Keratinocyte (primary cell): ENCODE data around the gene PDZD2. TPM values are rescaled to one million over a fixed set of nuclear protein-coding genes. Genes with fewer than 3 reads are reported as not detected.

ENCODE experiments used
- DNase-seq: peaks from one replicate; pipeline ENCODE4 v3.0.0-alpha.2; 2011; ENCODE audit warnings: low read depth, missing footprints, low spot score
- FAIRE-seq: peaks from 2 replicates; lab custom pipeline; 2011; peaks lifted over from hg19 to GRCh38; lab: Jason Lieb, UNC
- H2AFZ ChIP-seq: 2 replicates; pipeline ENCODE4 v1.6.0; 2012; ENCODE audit warnings: low read length, control low read depth, inconsistent platforms; ENCODE audit not compliant: control insufficient read depth
- H3K27ac ChIP-seq: 2 replicates; pipeline ENCODE4 v1.5.1; 2011; ENCODE audit warnings: low read length; ENCODE audit not compliant: control insufficient read depth, insufficient read depth
- H3K27me3 ChIP-seq: 3 replicates; pipeline ENCODE4 v1.6.0; 2011; ENCODE audit warnings: low read length; ENCODE audit not compliant: control insufficient read depth, insufficient read depth; ENCODE audit errors: extremely low read depth
- H3K36me3 ChIP-seq, 2 experiments: 2 replicates in 1 of 2; 3 replicates in 1 of 2; pipeline ENCODE4 v1.5.1; 2011; ENCODE audit warnings: low read length in 2 of 2, mild to moderate bottlenecking in 1 of 2; ENCODE audit not compliant: control insufficient read depth in 2 of 2, insufficient read depth in 2 of 2; ENCODE audit errors: extremely low read depth in 1 of 2
- H3K4me1 ChIP-seq: 3 replicates; pipeline ENCODE4 v1.5.1; 2011; ENCODE audit warnings: low read length; ENCODE audit not compliant: control insufficient read depth, insufficient read depth; ENCODE audit errors: extremely low read depth
- H3K4me2 ChIP-seq: 3 replicates; pipeline ENCODE4 v1.6.0; 2011; ENCODE audit warnings: low read depth, low read length; ENCODE audit not compliant: control insufficient read depth, insufficient read depth; ENCODE audit errors: extremely low read depth
- H3K4me3 ChIP-seq, 3 experiments: fragments of 200-600 bp in 1 of 3; sonication (generic) in 1 of 3; 2 replicates in 2 of 3; 3 replicates in 1 of 3; pipeline ENCODE4 v1.5.1; 2011 to 2016; ENCODE audit warnings: low read length in 3 of 3, mild to moderate bottlenecking in 3 of 3, control low read depth in 2 of 3, inconsistent platforms in 1 of 3, low read depth in 1 of 3, mixed read lengths in 1 of 3, mixed run types in 1 of 3, moderate library complexity in 1 of 3; ENCODE audit not compliant: control insufficient read depth in 2 of 3, insufficient read depth in 2 of 3; ENCODE audit errors: extremely low read depth in 1 of 3
- H3K79me2 ChIP-seq: 2 replicates; pipeline ENCODE4 v1.6.0; 2012; ENCODE audit warnings: low read length; ENCODE audit not compliant: control insufficient read depth, insufficient read depth
- H3K9ac ChIP-seq: 3 replicates; pipeline ENCODE4 v1.6.0; 2011; ENCODE audit warnings: low read length; ENCODE audit not compliant: control insufficient read depth, insufficient read depth; ENCODE audit errors: extremely low read depth
- H3K9me1 ChIP-seq: 3 replicates; pipeline ENCODE4 v1.6.0; 2011; ENCODE audit warnings: low read length; ENCODE audit not compliant: control insufficient read depth, insufficient read depth; ENCODE audit errors: extremely low read depth
- H3K9me3 ChIP-seq: 2 replicates; pipeline ENCODE4 v1.5.1; 2012; ENCODE audit warnings: low read depth, low read length; ENCODE audit not compliant: control insufficient read depth
- H4K20me1 ChIP-seq: 3 replicates; pipeline ENCODE4 v1.6.0; 2011; ENCODE audit warnings: low read length; ENCODE audit not compliant: control insufficient read depth, insufficient read depth; ENCODE audit errors: extremely low read depth
- CTCF ChIP-seq, 3 experiments: IDR thresholded peaks in 1 of 3; conservative IDR thresholded peaks in 1 of 3; optimal IDR thresholded peaks in 1 of 3; 2 replicates in 2 of 3; 3 replicates in 1 of 3; pipeline versions ENCODE3 to v1.5.1; 2011; ENCODE audit warnings: low read length in 3 of 3, mild to moderate bottlenecking in 3 of 3, moderate library complexity in 2 of 3, control low read depth in 1 of 3, inconsistent platforms in 1 of 3; ENCODE audit not compliant: insufficient read depth in 2 of 3; ENCODE audit errors: extremely low read depth in 1 of 3
- EZH2 ChIP-seq: IDR thresholded peaks from one replicate; pipeline ENCODE4 v1.6.1; 2012; ENCODE audit warnings: inconsistent platforms, mild to moderate bottlenecking, low read length, moderate library complexity
- dilution Hi-C: fragments of 300-500 bp; cut with MboI; formaldehyde crosslinking; loops from one replicate; pipeline ENCODE4 v1.7.0; 2020; ENCODE audit warnings: low sequenced_read_pairs; ENCODE audit not compliant: extremely low pct_ligation_motif_present
- polyA plus RNA-seq, 5 experiments: library from polyadenylated mRNA; depleted of rRNA in 3 of 5; stranded (reverse) in 3 of 5; stranded (forward) in 1 of 5; unstranded in 1 of 5; fragments of >200 nt; gene quantifications; 1 replicate in 1 of 5; 2 replicates in 3 of 5; 3 replicates in 1 of 5; pipeline versions ENCODE4 v1.2.1 to v1.2.3, GENCODE V29; 2011 to 2012; ENCODE audit warnings: missing spikeins in 2 of 5, low read depth in 1 of 5, low replicate concordance in 1 of 5

The PDZD2 gene
- polyA plus RNA-seq, 1 donor (not counting 4 experiments of a cell fraction or from before 2014, with no cell fraction given), result 7.3 TPM

GRCh38 chr5:32126691-32127090 is 487.8 kb downstream of the PDZD2 start:
- TF ChIP-seq CTCF (optimal IDR thresholded peaks at IDR 0.05 in 1 of 3, IDR thresholded peaks at IDR 0.05 in 1 of 3, conservative IDR thresholded peaks at IDR 0.05 in 1 of 3; ENCODE audit: extremely low read depth in 1 of 3, insufficient read depth in 2 of 3, low read length in 3 of 3) (no peak), EZH2 (no peak)
- Histone ChIP-seq H3K9me3 (no peaks in the 10 kb centered on the region), H3K27me3 (no peaks in the 10 kb centered on the region), H2AFZ (no peak overlapping the region), H3K9ac (no peak overlapping the region), H3K9me1 (no peaks in the 10 kb centered on the region), H4K20me1 (no peaks in the 10 kb centered on the region), H3K4me2 (no peak overlapping the region), H3K27ac (no peak overlapping the region), H3K36me3 (peaks cover 9 to 12% of the 10 kb centered on the region in 2 experiments), H3K4me1 (no peaks in the 10 kb centered on the region), H3K4me3 (no peak overlapping the region), H3K79me2 (peaks cover 21% of the 10 kb centered on the region)
- DNase-seq (no peak), FAIRE-seq (no peak)
- dilution Hi-C loops, result no loop called here

- Histone ChIP-seq H3K79me2 (peaks cover 21% of the 10 kb centered on the region), H3K27ac (no peak overlapping the region), H3K4me3 (no peak overlapping the region), H3K4me1 (no peaks in the 10 kb centered on the region), H3K27me3 (no peaks in the 10 kb centered on the region), H3K36me3 (peaks cover 9 to 12% of the 10 kb centered on the region in 2 experiments), H3K9ac (no peak overlapping the region), H3K4me2 (no peak overlapping the region), H2AFZ (no peak overlapping the region), H3K9me1 (no peaks in the 10 kb centered on the region), H3K9me3 (no peaks in the 10 kb centered on the region), H4K20me1 (no peaks in the 10 kb centered on the region)
- FAIRE-seq (no peak), DNase-seq (no peak)
- dilution Hi-C loops, result no loop called here
- no peak for TF ChIP-seq EZH2
- no peak for TF ChIP-seq CTCF (optimal IDR thresholded peaks at IDR 0.05 in 1 of 3, IDR thresholded peaks at IDR 0.05 in 1 of 3, conservative IDR thresholded peaks at IDR 0.05 in 1 of 3; ENCODE audit: extremely low read depth in 1 of 3, insufficient read depth in 2 of 3, low read length in 3 of 3)
These were observed 488.8 kb downstream of the PDZD2 start for GRCh38 chr5:32127711-32128110.
